ENCODE data around the gene CCL19. TPM values are rescaled to one million over a fixed set of nuclear protein-coding genes. Genes with fewer than 3 reads are reported as not detected.

Gene CCL19
- total and polyA plus RNA-seq, 2 of the 8 experiments (the other 6 are each of a cell fraction or from before 2014, with no cell fraction given), result not detected

GRCh38 chr9:34675048-34675714 lies 15.9 kb downstream of the CCL19 start (continued):
- TF ChIP-seq TBP (IDR thresholded peaks at IDR 0.05; ENCODE audit: low read depth, low read length) (peak; percentile 62; the same call in 1 of the 2 replicates), E2F6 (IDR thresholded peaks at IDR 0.05) (no peak), KDM5A (IDR thresholded peaks at IDR 0.05; ENCODE audit: low read length) (0 out of 2 replicates have a peak, but pooled peaks have one; percentile 23), CBX8 (IDR thresholded peaks at IDR 0.05; ENCODE audit: borderline replicate concordance, low read depth, low read length) (no peak), TAF7 (optimal IDR thresholded peaks at IDR 0.05; ENCODE audit: borderline replicate concordance, low read depth, low read length) (peak; percentile 66)
- TF ChIP-seq, protein P1, sequence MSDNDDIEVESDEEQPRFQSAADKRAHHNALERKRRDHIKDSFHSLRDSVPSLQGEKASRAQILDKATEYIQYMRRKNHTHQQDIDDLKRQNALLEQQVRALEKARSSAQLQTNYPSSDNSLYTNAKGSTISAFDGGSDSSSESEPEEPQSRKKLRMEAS (IDR thresholded peaks at IDR 0.05), result peak; percentile 37; the same call in 1 of the 2 replicates
